Measurements from ENCODE around the gene ATP6V0A1. TPM values are rescaled to one million over a fixed set of nuclear protein-coding genes. Genes with fewer than 3 reads are reported as not detected.

Gene ATP6V0A1
- total RNA-seq, 3 donors from 2014 or later, result 88.5 to 105 (median 95.6) TPM

DNA sequence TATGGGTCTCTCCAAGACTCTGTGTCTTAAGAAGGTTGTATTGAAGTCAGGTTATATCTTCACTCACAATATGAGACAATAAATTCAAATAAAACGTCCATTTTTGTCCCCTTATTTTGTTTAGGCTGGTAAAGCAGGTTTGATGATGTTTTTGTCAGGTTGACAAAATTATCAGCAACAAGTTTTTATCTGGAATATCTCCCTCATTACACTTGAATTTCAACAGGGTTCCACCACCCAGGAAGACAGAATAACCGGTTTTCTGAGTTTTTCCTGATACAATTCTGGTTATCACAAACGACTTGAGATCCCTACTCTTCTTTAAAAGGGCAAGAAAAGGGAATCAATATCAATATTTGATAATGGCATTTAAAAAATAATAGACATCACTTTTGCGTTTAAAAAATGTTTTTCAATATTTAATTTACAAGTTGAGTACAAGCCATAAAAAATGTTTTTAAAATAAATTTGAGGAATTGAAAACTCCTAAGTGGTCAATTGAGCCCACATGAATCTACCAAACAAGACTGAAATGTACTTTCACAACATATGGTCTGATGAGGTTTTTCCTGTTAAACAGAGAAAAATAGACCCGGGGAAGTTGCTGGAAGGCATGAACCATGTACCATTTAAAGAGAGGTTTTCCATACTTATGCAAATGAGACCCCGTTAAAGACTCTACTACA, 1.4 kb upstream of the ATP6V0A1 start:
- intact Hi-C loops (cut with DNase I, micrococcal nuclease), result no loop called here
- DNase-seq (no peak), ATAC-seq (no peak)
- Histone ChIP-seq H3K36me3 (ENCODE audit: low read depth) (no peaks in the 10 kb centered on the region), H3K4me3 (no peak overlapping the region), H3K4me1 (ENCODE audit: low read depth) (peaks cover 11% of the 10 kb centered on the region), H3K9me3 (no peaks in the 10 kb centered on the region)
- TF ChIP-seq, protein P1, sequence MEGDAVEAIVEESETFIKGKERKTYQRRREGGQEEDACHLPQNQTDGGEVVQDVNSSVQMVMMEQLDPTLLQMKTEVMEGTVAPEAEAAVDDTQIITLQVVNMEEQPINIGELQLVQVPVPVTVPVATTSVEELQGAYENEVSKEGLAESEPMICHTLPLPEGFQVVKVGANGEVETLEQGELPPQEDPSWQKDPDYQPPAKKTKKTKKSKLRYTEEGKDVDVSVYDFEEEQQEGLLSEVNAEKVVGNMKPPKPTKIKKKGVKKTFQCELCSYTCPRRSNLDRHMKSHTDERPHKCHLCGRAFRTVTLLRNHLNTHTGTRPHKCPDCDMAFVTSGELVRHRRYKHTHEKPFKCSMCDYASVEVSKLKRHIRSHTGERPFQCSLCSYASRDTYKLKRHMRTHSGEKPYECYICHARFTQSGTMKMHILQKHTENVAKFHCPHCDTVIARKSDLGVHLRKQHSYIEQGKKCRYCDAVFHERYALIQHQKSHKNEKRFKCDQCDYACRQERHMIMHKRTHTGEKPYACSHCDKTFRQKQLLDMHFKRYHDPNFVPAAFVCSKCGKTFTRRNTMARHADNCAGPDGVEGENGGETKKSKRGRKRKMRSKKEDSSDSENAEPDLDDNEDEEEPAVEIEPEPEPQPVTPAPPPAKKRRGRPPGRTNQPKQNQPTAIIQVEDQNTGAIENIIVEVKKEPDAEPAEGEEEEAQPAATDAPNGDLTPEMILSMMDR (IDR thresholded peaks at IDR 0.05), result no peak

DNA sequence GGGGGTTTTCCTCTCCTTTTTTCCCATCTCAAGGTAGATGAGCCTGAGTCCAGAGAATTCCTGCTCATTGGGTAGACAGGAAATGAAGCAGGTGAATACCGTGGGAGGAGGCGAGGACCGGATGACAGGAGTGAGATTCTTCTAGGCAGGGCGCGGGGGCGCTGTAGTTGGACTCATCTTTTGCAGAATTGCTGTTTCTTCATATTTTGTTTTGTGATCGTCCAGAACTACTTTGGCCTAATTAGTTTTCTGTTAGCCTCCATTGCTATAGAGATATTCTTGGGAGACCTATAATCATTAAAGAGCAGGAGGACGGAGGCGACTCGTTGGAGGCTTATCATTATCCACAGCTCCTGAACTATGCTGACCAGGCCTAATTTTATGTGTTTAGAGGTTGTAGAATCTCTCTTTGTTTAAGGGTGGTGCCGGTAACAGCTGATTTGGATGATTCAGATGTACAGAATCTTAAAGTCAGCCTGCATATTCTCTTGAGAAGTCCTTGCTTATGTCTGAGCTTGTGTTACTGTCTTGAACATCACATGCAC, 650 bp downstream of the ATP6V0A1 start:
- peak; percentile 67 for ATAC-seq
- TF ChIP-seq, protein P1 (IDR thresholded peaks at IDR 0.05), result no peak
- Histone ChIP-seq H3K4me1 (ENCODE audit: low read depth) (peaks cover 22% of the 10 kb centered on the region), H3K9me3 (no peaks in the 10 kb centered on the region), H3K4me3 (peak overlapping the region; percentile 45), H3K36me3 (ENCODE audit: low read depth) (no peaks in the 10 kb centered on the region)
- DNase-seq, result peak; percentile 64 to 75 (median 74)
- intact Hi-C loops (cut with DNase I, micrococcal nuclease), result no loop called here

DNA sequence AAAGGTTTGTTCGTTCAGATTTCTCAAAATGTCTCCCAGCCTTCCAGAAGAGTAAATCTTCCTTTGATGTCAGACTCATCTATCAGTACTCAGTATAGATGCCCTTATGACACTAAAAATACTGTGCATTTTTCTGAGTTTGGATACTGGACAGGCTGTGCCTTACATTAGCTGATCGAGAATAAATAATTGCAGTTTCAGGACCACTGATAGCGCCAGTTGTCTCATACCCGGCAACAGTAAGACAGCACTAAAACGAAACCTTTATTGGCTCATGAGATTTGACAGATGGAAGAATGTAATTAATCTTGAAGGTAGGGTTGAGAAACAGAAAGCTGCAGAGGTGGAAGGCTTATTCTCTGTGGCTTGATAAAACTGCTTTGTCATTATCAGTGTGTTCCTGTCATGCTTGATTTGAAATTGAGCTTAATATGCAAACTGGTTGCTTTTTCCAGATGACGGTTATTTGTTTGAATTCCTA, 1.2 kb downstream of the ATP6V0A1 start:
- DNase-seq (no peak), ATAC-seq (peak; percentile 5)

DNA sequence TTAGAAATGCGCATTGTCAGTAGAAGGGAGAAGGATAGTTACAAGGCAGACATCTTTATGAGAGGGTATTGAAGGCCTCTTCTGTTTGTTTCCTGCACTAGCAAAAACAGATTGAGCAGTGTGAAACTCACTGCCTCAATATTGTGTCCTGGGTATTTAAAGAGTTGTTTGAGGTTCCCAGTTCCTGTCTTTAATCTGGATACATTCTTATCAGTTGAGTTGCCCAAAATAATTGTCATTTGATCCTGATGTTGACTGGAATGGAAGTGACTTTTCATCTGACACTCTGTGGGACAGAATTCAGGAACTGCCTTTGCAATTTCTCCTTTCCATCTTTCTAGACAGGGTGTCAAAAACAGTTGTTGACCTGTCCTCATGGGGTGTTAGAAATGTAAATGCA, 1.7 kb downstream of the ATP6V0A1 start:
- DNase-seq (no peak), ATAC-seq (no peak)
- intact Hi-C loops (cut with DNase I, micrococcal nuclease), result no loop called here
- no peaks in the 10 kb centered on the region for H3K9me3 ChIP-seq
- TF ChIP-seq, protein P1 (IDR thresholded peaks at IDR 0.05), result no peak
- no peaks in the 10 kb centered on the region for H3K36me3 ChIP-seq (ENCODE audit: low read depth)
- peaks cover 24% of the 10 kb centered on the region for H3K4me1 ChIP-seq (ENCODE audit: low read depth)
- H3K4me3 ChIP-seq, result no peak overlapping the region

More for the DNA sequence above, 1.2 kb downstream of the ATP6V0A1 start:
- no peak overlapping the region for H3K4me3 ChIP-seq
- H3K9me3 ChIP-seq, result no peaks in the 10 kb centered on the region
- peaks cover 24% of the 10 kb centered on the region for H3K4me1 ChIP-seq (ENCODE audit: low read depth)
- TF ChIP-seq, protein P1 (IDR thresholded peaks at IDR 0.05), result no peak
- H3K36me3 ChIP-seq (ENCODE audit: low read depth), result no peaks in the 10 kb centered on the region
- intact Hi-C loops (cut with DNase I, micrococcal nuclease), result no loop called here

DNA sequence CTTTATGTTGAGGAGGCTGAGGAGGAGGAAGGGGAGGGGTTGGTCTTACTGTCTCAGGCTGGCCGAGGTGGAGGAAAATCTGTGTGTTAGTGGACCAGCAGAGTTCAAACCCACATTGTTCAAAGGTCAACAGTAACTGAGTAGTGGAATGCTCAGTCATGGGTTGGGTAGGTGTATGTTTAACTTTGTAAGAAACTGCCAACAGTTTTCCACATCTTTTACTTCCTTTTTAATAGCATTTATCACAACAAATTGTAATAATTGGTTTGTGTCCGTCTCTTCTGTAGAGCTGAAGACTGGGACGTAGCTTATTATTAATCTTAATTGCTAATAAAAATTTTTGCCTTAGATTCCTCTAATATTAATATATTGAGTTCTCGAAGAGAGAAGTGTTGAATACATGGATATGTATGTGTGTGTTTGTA, 5.3 kb downstream of the ATP6V0A1 start:
- peak; percentile 81 for ATAC-seq
- H3K4me3 ChIP-seq, result no peak overlapping the region
- H3K4me1 ChIP-seq (ENCODE audit: low read depth), result peaks cover 21% of the 10 kb centered on the region
- peak in 1 of 3 donors; percentile 45 for DNase-seq
- intact Hi-C loops (cut with DNase I, micrococcal nuclease), result no loop called here
- H3K9me3 ChIP-seq, result no peaks in the 10 kb centered on the region
- H3K36me3 ChIP-seq (ENCODE audit: low read depth), result no peaks in the 10 kb centered on the region
- TF ChIP-seq, protein P1 (IDR thresholded peaks at IDR 0.05), result no peak

Data from mucosa of descending colon (tissue), 3 donors.